Measurements from ENCODE around the gene CCDC68.

GRCh38 chr18:54859667-54860421, 99.4 kb downstream of the CCDC68 start:
- TF ChIP-seq POLR2A (IDR thresholded peaks at IDR 0.05) = no peak
- no peak for TF ChIP-seq CTCF (IDR thresholded peaks at IDR 0.05)

Data from Peyer's patch (tissue), 4 donors.